H9 (cell line): Measurements from ENCODE around the gene ARRB1. TPM values are rescaled to one million over a fixed set of nuclear protein-coding genes. Genes with fewer than 3 reads are reported as not detected.

Experiments
- DNase-seq: peaks from one replicate; pipeline ENCODE4 v3.0.0-alpha.2; 2017
- H2AFZ ChIP-seq: one replicate; pipeline ENCODE4 v1.6.1; 2013; ENCODE audit warnings: mild to moderate bottlenecking, low read length, control low read depth, moderate library complexity
- H2AK5ac ChIP-seq: 2 replicates; pipeline ENCODE4 v1.6.1; 2013; ENCODE audit warnings: low read length, control low read depth, mixed read lengths; ENCODE audit not compliant: insufficient read length
- H2BK120ac ChIP-seq: one replicate; pipeline ENCODE4 v1.6.1; 2013; ENCODE audit warnings: low read depth, mild to moderate bottlenecking, low read length, control low read depth, inconsistent platforms; ENCODE audit not compliant: poor library complexity, severe bottlenecking
- H2BK12ac ChIP-seq: 2 replicates; pipeline ENCODE4 v1.6.1; 2013; ENCODE audit warnings: low read length, control low read depth, mixed read lengths, low read depth; ENCODE audit not compliant: insufficient read length
- H2BK15ac ChIP-seq: 2 replicates; pipeline ENCODE4 v1.6.1; 2013; ENCODE audit warnings: low read depth, low read length, control low read depth
- H2BK20ac ChIP-seq: one replicate; pipeline ENCODE4 v1.6.1; 2013; ENCODE audit warnings: low read depth, mild to moderate bottlenecking, low read length, control low read depth, inconsistent platforms; ENCODE audit not compliant: poor library complexity, severe bottlenecking
- H2BK5ac ChIP-seq: 2 replicates; pipeline ENCODE4 v1.6.1; 2013; ENCODE audit warnings: low read length, control low read depth, mixed read lengths; ENCODE audit not compliant: insufficient read length
- H3K14ac ChIP-seq: 2 replicates; pipeline ENCODE4 v1.6.1; 2013; ENCODE audit warnings: low read length, control low read depth; ENCODE audit not compliant: insufficient read depth
- H3K18ac ChIP-seq: 2 replicates; pipeline ENCODE4 v1.6.1; 2013; ENCODE audit warnings: low read depth, mild to moderate bottlenecking, mixed read lengths, low read length, control low read depth; ENCODE audit not compliant: insufficient read length
- H3K23ac ChIP-seq: 2 replicates; pipeline ENCODE4 v1.6.1; 2013; ENCODE audit warnings: low read length, control low read depth, mixed read lengths, low read depth; ENCODE audit not compliant: insufficient read length
- H3K23me2 ChIP-seq: 2 replicates; pipeline ENCODE4 v1.6.1; 2013; ENCODE audit warnings: low read depth, mild to moderate bottlenecking, mixed read lengths, low read length, control low read depth; ENCODE audit not compliant: insufficient read length, poor library complexity, severe bottlenecking
- H3K27ac ChIP-seq: 2 replicates; pipeline ENCODE4 v1.5.1; 2013; ENCODE audit warnings: low read length, control low read depth, mixed read lengths, low read depth; ENCODE audit not compliant: insufficient read length
- H3K27me3 ChIP-seq: 2 replicates; pipeline ENCODE4 v1.6.1; 2013; ENCODE audit warnings: low read length, control low read depth, inconsistent platforms; ENCODE audit not compliant: insufficient read depth
- H3K4ac ChIP-seq: 2 replicates; pipeline ENCODE4 v1.6.1; 2013; ENCODE audit warnings: low read depth, mild to moderate bottlenecking, control low read depth, inconsistent platforms, low read length, moderate library complexity
- H3K4me1 ChIP-seq: 2 replicates; pipeline ENCODE4 v1.6.1; 2013; ENCODE audit warnings: low read length, control low read depth, inconsistent platforms; ENCODE audit not compliant: insufficient read depth
- H3K4me2 ChIP-seq: 2 replicates; pipeline ENCODE4 v1.6.1; 2013; ENCODE audit warnings: low read length, control low read depth, mixed read lengths; ENCODE audit not compliant: insufficient read length, insufficient read depth
- H3K56ac ChIP-seq: 2 replicates; pipeline ENCODE4 v1.6.1; 2013; ENCODE audit warnings: low read depth, mild to moderate bottlenecking, mixed read lengths, low read length, control low read depth; ENCODE audit not compliant: insufficient read length
- H3K79me1 ChIP-seq: 2 replicates; pipeline ENCODE4 v1.6.1; 2013; ENCODE audit warnings: low read depth, mild to moderate bottlenecking, moderate library complexity, low read length, control low read depth, inconsistent platforms; ENCODE audit not compliant: insufficient read depth, poor library complexity, severe bottlenecking
- H3K79me2 ChIP-seq: 2 replicates; pipeline ENCODE4 v1.6.1; 2013; ENCODE audit warnings: low read length, control low read depth, inconsistent platforms; ENCODE audit not compliant: insufficient read depth
- H3K9ac ChIP-seq: 2 replicates; pipeline ENCODE4 v1.6.1; 2013; ENCODE audit warnings: low read length, control low read depth, mixed read lengths; ENCODE audit not compliant: insufficient read length; ENCODE audit errors: extremely low read depth
- H3K9me3 ChIP-seq: one replicate; pipeline ENCODE4 v1.6.1; 2013; ENCODE audit warnings: low read depth, low read length, inconsistent platforms; ENCODE audit not compliant: control insufficient read depth
- H3T11ph ChIP-seq: one replicate; pipeline ENCODE4 v1.6.1; 2013; ENCODE audit warnings: mild to moderate bottlenecking, low read length, control low read depth, inconsistent platforms
- H4K20me1 ChIP-seq: one replicate; pipeline ENCODE4 v1.6.1; 2013; ENCODE audit not compliant: control insufficient read depth, insufficient read length, insufficient read depth
- H4K5ac ChIP-seq: 2 replicates; pipeline ENCODE4 v1.6.1; 2013; ENCODE audit warnings: low read depth, mild to moderate bottlenecking, mixed read lengths, low read length, control low read depth; ENCODE audit not compliant: insufficient read length
- H4K8ac ChIP-seq: replicated peaks from 2 replicates; pipeline ENCODE4 v1.6.1; 2013; ENCODE audit warnings: low read length, control low read depth, mixed read lengths, low read depth; ENCODE audit not compliant: insufficient read length
- H4K91ac ChIP-seq: 2 replicates; pipeline ENCODE4 v1.6.1; 2013; ENCODE audit warnings: low read depth, mild to moderate bottlenecking, moderate library complexity, mixed read lengths, low read length, control low read depth; ENCODE audit not compliant: insufficient read length
- H3K27ac Mint-ChIP-seq, 3 experiments: 2 replicates in 2 of 3; 3 replicates in 1 of 3; pipeline ENCODE4 v1.8.0; 2020 to 2021; ENCODE audit warnings: mixed read lengths in 3 of 3, mild to moderate bottlenecking in 1 of 3, moderate library complexity in 1 of 3
- H3K27me3 Mint-ChIP-seq: 2 replicates; pipeline ENCODE4 v1.8.0; 2021; ENCODE audit warnings: low read depth, mild to moderate bottlenecking, moderate library complexity, mixed read lengths
- H3K36me3 Mint-ChIP-seq, 3 experiments: 2 replicates in 2 of 3; 3 replicates in 1 of 3; pipeline ENCODE4 v1.8.0; 2020 to 2021; ENCODE audit warnings: low read depth in 3 of 3, mixed read lengths in 3 of 3; ENCODE audit not compliant: insufficient read depth in 1 of 3
- H3K4me1 Mint-ChIP-seq, 2 experiments: 2 replicates each; pipeline ENCODE4 v1.8.0; 2020; ENCODE audit warnings: mixed read lengths in 2 of 2
- H3K4me3 Mint-ChIP-seq, 2 experiments: 2 replicates in 1 of 2; 3 replicates in 1 of 2; pipeline ENCODE4 v1.8.0; 2020 to 2021; ENCODE audit warnings: mild to moderate bottlenecking in 2 of 2, mixed read lengths in 2 of 2, moderate library complexity in 1 of 2
- H3K9me3 Mint-ChIP-seq, 2 experiments: 2 replicates in 1 of 2; 3 replicates in 1 of 2; pipeline ENCODE4 v1.8.0; 2020; ENCODE audit warnings: mild to moderate bottlenecking in 2 of 2, mixed read lengths in 2 of 2, moderate library complexity in 1 of 2
- WGBS: extraction: QIAGEN DNeasy Blood & Tissue Kit; methylation state at CpG from one replicate; pipeline ENCODE4 v1.1.7; 2013; ENCODE audit warnings: missing lambda C conversion rate, low lambda C conversion rate, mixed read lengths; ENCODE audit not compliant: insufficient read length; ENCODE audit errors: extremely low coverage; 5-methylcytosine and 5-hydroxymethylcytosine counted together
- total RNA-seq: library from RNA; stranded (reverse); gene quantifications from 2 replicates; pipeline ENCODE4 v1.2.1, GENCODE V29; 2021
- TF ChIP-seq, protein P1 (sequence below): fragments of 200-600 bp; sonication (generic); conservative IDR thresholded peaks from 3 replicates; pipeline ENCODE4 v1.8.0; 2021; ENCODE audit warnings: antibody characterized with exemption, mild to moderate bottlenecking

ARRB1 gene
- total RNA-seq, 1 experiment from 2014 or later, result 20.6 TPM

DNA sequence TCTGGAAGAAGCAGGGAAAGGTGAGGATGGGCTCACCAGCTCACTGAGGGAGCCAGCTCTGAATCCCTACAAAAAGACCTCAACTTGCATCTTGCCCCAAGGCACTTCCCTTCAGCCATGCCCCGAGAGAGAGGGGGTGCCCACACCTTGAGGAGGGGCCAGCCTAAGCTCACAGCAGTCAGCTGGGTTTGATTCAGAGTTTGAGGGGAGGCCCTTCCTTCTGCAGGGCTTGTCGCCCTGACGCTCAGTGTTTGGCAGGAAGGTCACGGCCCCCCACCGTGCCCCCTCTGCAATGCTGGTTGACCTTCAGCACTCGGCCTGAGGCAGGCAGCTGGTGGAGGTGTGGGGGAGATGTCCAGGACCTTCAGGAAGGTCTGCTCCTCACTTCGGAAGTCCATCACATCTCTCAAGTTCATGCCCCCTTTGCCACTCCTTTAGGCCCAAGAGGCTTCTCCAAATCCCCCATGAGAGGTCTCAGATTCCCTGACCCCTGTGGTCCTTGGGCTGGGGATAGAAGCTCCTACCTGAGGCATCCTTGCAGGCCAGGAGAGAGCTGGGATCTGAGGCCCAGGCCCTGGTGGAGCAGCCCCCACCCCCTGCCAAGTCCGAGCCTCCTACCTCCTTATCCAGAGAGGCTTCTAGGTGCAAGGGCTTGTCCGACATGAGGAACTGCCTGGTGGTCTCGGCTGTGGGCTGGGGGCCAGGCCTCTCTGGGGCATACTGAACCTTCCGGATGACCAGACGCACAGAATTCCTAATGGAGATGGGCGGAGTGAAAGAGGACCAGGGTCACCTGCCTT lies 73.3 kb downstream of the ARRB1 start:
- H3K56ac ChIP-seq, result no peak overlapping the region
- no peak overlapping the region for H3K4ac ChIP-seq
- no peak for DNase-seq
- no peak overlapping the region for H2BK20ac ChIP-seq
- no peak overlapping the region for H2BK5ac ChIP-seq
- no peaks in the 10 kb centered on the region for H3K79me2 ChIP-seq
- no peak overlapping the region for H2BK15ac ChIP-seq
- H3K4me1 Mint-ChIP-seq, result peaks cover 12% of the 10 kb centered on the region in 2 experiments
- no peak overlapping the region for H3K18ac ChIP-seq
- H3K4me3 Mint-ChIP-seq, result no peak overlapping the region
- no peak overlapping the region for H3K23ac ChIP-seq
- H2AK5ac ChIP-seq, result no peak overlapping the region
- peaks cover 0 to 19% (median 2%) of the 10 kb centered on the region in 3 experiments; a peak in 2 of 7 replicates for H3K36me3 Mint-ChIP-seq
- H3K79me1 ChIP-seq, result no peaks in the 10 kb centered on the region
- no CpG with 5 or more reads among the region's 13 CpGs for WGBS
- no peak overlapping the region for H3K9ac ChIP-seq
- TF ChIP-seq, protein P1, sequence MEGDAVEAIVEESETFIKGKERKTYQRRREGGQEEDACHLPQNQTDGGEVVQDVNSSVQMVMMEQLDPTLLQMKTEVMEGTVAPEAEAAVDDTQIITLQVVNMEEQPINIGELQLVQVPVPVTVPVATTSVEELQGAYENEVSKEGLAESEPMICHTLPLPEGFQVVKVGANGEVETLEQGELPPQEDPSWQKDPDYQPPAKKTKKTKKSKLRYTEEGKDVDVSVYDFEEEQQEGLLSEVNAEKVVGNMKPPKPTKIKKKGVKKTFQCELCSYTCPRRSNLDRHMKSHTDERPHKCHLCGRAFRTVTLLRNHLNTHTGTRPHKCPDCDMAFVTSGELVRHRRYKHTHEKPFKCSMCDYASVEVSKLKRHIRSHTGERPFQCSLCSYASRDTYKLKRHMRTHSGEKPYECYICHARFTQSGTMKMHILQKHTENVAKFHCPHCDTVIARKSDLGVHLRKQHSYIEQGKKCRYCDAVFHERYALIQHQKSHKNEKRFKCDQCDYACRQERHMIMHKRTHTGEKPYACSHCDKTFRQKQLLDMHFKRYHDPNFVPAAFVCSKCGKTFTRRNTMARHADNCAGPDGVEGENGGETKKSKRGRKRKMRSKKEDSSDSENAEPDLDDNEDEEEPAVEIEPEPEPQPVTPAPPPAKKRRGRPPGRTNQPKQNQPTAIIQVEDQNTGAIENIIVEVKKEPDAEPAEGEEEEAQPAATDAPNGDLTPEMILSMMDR, result no peak
- no peak overlapping the region for H3T11ph ChIP-seq
- no peak overlapping the region for H2BK120ac ChIP-seq
- H3K27ac Mint-ChIP-seq, result no peak overlapping the region; a peak in 1 of 7 replicates
- H3K27me3 ChIP-seq, result no peaks in the 10 kb centered on the region
- no peak overlapping the region for H3K27ac ChIP-seq
- no peaks in the 10 kb centered on the region for H3K27me3 Mint-ChIP-seq
- no peaks in the 10 kb centered on the region for H3K4me1 ChIP-seq
- H3K4me2 ChIP-seq, result no peak overlapping the region
- no peaks in the 10 kb centered on the region for H4K20me1 ChIP-seq
- no peak overlapping the region for H4K5ac ChIP-seq
- no peak overlapping the region for H2AFZ ChIP-seq
- no peaks in the 10 kb centered on the region for H3K9me3 ChIP-seq
- H3K14ac ChIP-seq, result no peak overlapping the region
- no peaks in the 10 kb centered on the region; a peak in 1 of 5 replicates for H3K9me3 Mint-ChIP-seq
- H2BK12ac ChIP-seq, result no peak overlapping the region
- no peak overlapping the region for H4K8ac ChIP-seq
- no peak overlapping the region for H4K91ac ChIP-seq
- H3K23me2 ChIP-seq, result no peaks in the 10 kb centered on the region
